GM12892 (cell line): Measurements from ENCODE around the gene PLSCR5.

Experiments
- POLR2A ChIP-seq: IDR thresholded peaks from 2 replicates; pipeline ENCODE4 v1.6.1; 2011; ENCODE audit warnings: low read depth, low read length, control low read depth
- POLR2AphosphoS5 ChIP-seq: IDR thresholded peaks from 2 replicates; pipeline ENCODE4 v1.6.1; 2011; ENCODE audit warnings: low read depth, low read length, control low read depth
- TAF1 ChIP-seq: IDR thresholded peaks from 2 replicates; pipeline ENCODE4 v1.6.1; 2011; ENCODE audit warnings: low read depth, mild to moderate bottlenecking, control low read depth, low read length, borderline replicate concordance

GRCh38 chr3:146640955-146641867 lies 36.1 kb upstream of the PLSCR5 start:
- no peak for TF ChIP-seq POLR2A
- TF ChIP-seq POLR2AphosphoS5 = no peak
- no peak for TF ChIP-seq TAF1
